ENCODE results near the gene MGAT4B. TPM values are rescaled to one million over a fixed set of nuclear protein-coding genes. Genes with fewer than 3 reads are reported as not detected.

MGAT4B gene
- 80.0 TPM for polyA plus RNA-seq (2013)

DNA sequence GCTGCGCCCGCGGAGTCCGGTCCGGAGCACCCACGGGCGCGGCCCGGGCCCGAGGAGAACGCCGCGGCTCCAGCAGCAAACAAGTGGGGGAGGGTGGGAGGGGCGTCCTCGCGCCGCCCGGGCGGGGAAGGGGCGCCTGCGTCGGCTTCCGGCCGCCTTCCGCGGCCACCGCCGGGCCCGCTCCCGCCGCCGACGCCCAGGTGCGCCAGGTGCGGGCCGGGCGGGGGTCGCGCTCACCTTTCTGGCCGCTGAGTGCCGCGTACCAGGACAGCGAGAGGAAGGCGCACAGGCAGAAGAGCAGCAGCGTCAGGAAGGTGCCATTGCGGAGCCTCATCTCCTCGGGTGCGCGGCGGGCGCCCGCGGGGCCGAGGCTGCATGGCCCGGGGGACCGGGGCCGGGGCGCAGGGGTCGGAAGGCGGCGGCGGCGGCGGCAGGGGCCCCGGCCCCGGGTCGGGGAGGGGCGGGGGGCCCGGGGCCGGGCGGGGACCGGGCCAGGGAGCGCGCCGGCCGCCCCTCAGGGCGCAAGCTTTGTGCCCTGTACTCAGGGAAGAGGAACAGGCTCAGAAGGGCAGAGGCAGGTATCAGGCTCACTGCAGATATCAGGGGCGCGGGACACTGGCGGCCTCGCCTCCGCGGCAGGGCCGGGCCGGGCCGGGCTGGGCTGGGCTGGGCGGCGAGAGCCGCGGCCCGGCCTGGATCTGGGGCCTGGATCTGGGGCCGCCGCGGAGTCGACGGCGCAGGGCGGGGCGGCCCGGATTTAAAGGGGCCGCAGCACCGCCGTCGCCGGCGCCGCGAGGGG, at the start of gene MGAT4B:
Gene MGAT4B (minus strand): TSS at position 617 of the 799 bp plus-strand sequence. CDS start 283 bp downstream, at position 334.
- H3K27ac ChIP-seq (ENCODE audit: insufficient read depth in 1 of 2, low read depth in 1 of 2, low read length in 2 of 2, poor library complexity in 1 of 2, severe bottlenecking in 2 of 2): peak within 1 kb of the TSS in 1 of 2 experiments; percentile 64
- H3K9me3 ChIP-seq (ENCODE audit: control extremely low read depth in 1 of 5, control insufficient read depth in 4 of 5, insufficient read depth in 2 of 5, low read depth in 1 of 5, low read length in 4 of 5): no peaks in the 10 kb centered on the region
- peak in 2 of 3 donors; percentile 74 to 82 for DNase-seq
- WGBS (ENCODE audit: insufficient coverage): 0% methylated on average over 47 of the region's 108 CpGs
- H3K4me1 ChIP-seq (ENCODE audit: control extremely low read depth in 1 of 4, control insufficient read depth in 4 of 4, insufficient read depth in 4 of 4, low read length in 3 of 4): peaks cover 4 to 49% (median 41%) of the 10 kb centered on the region in 4 experiments
- ChIA-PET POLR2A (interaction anchor here (0.6 to 9.1 kb wide), 4 partner anchors 13 to 36 kb away, joined by 3 to 131 read pairs (median 4); partner anchors contain the start of gene SQSTM1), CTCF (interaction anchor here (1.5 kb wide), 1 partner anchor 11 kb away, joined by 4 read pairs; no protein-coding TSS in a partner anchor)
- peaks cover 0 to 7% (median under 1%) of the 10 kb centered on the region in 4 experiments for H3K36me3 ChIP-seq (ENCODE audit: control insufficient read depth in 4 of 4, insufficient read depth in 4 of 4, low read length in 3 of 4)
- no peaks in the 10 kb centered on the region for H3K27me3 ChIP-seq (replicated peaks in 2 of 5; ENCODE audit: control insufficient read depth in 4 of 5, insufficient read depth in 5 of 5, low read length in 4 of 5)
- H3K4me3 ChIP-seq (ENCODE audit: control insufficient read depth in 1 of 7, extremely low read depth in 1 of 7, insufficient read depth in 4 of 7, low read depth in 2 of 7, low read length in 6 of 7): peak within 1 kb of the TSS; percentile 65 to 83 (median 75)

DNA sequence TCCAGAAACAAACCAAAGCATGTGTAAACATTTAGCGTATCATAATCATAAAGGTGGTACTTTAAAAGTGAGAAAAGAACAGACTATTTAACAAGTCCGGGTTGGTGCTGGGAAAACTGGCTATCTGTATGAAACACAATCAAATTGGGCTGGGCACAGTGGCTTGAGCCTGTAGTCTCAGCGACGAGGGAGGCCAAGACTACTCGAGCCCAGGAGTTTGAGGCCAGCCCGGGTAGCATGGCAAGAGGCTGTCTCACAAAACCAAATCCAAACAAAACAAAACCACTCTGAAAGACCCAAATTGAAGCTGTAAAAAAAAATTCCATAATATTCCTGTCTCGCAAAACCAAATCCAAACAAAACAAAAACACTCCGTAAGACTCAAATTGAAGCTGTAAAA, 47.7 kb upstream of the MGAT4B start:
- no peak overlapping the region for H3K27ac ChIP-seq (ENCODE audit: insufficient read depth in 1 of 2, low read depth in 1 of 2, low read length in 2 of 2, poor library complexity in 1 of 2, severe bottlenecking in 2 of 2)
- H3K27me3 ChIP-seq (replicated peaks in 2 of 5; ENCODE audit: control insufficient read depth in 4 of 5, insufficient read depth in 5 of 5, low read length in 4 of 5): no peaks in the 10 kb centered on the region
- no peaks in the 10 kb centered on the region for H3K9me3 ChIP-seq (ENCODE audit: control extremely low read depth in 1 of 5, control insufficient read depth in 4 of 5, insufficient read depth in 2 of 5, low read depth in 1 of 5, low read length in 4 of 5)
- ChIA-PET POLR2A (no interaction called here), CTCF (interaction anchor here (0.9 to 1.6 kb wide), 2 partner anchors 10 to 52 kb away, joined by 3 to 4 read pairs; no protein-coding TSS in a partner anchor)
- peaks cover 15 to 33% (median 31%) of the 10 kb centered on the region in 4 experiments for H3K36me3 ChIP-seq (ENCODE audit: control insufficient read depth in 4 of 4, insufficient read depth in 4 of 4, low read length in 3 of 4)
- H3K4me1 ChIP-seq (ENCODE audit: control extremely low read depth in 1 of 4, control insufficient read depth in 4 of 4, insufficient read depth in 4 of 4, low read length in 3 of 4): peaks cover 3 to 14% (median 7%) of the 10 kb centered on the region in 4 experiments
- no peak overlapping the region for H3K4me3 ChIP-seq (ENCODE audit: control insufficient read depth in 1 of 7, extremely low read depth in 1 of 7, insufficient read depth in 4 of 7, low read depth in 2 of 7, low read length in 6 of 7)
- DNase-seq: no peak
- 100% methylated on average over 6 of the region's 8 CpGs for WGBS (ENCODE audit: insufficient coverage)

DNA sequence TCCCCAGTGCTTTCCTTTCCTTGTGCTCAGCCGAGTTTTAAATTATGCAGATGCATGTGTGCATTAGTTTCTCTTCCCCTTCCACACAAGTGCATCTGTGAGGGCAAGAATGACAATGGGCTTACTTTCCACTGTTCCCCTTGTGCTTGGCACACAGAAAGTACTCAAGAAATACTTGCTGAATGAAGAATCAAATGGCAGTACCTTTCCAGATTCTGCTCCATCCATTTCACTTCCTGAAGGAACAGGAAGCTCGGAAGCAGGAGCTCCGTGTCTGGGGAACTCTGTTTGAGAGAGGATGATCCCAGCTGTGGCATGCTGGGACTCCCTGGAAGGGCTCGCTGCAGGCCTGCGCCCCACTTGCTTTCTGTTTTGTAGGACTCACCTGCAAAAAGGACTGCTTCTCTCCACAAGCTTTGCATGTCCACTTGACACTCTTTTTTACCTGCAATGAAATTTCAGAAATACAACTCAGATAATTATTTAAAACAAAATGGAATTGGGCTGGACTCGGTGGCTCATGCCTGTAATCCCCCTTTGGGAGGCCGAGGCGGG, 46.4 kb upstream of the MGAT4B start:
- peaks cover 0 to 6% (median 4%) of the 10 kb centered on the region in 4 experiments for H3K4me1 ChIP-seq (ENCODE audit: control extremely low read depth in 1 of 4, control insufficient read depth in 4 of 4, insufficient read depth in 4 of 4, low read length in 3 of 4)
- no peak for DNase-seq
- H3K4me3 ChIP-seq (ENCODE audit: control insufficient read depth in 1 of 7, extremely low read depth in 1 of 7, insufficient read depth in 4 of 7, low read depth in 2 of 7, low read length in 6 of 7): no peak overlapping the region
- WGBS (ENCODE audit: insufficient coverage): 88% methylated on average over 4 of the region's 8 CpGs
- CTCF ChIA-PET: interaction anchor here (1.0 to 1.6 kb wide), 2 partner anchors 9 to 20 kb away, joined by 3 to 4 read pairs; no protein-coding TSS in a partner anchor
- no peaks in the 10 kb centered on the region for H3K9me3 ChIP-seq (ENCODE audit: control extremely low read depth in 1 of 5, control insufficient read depth in 4 of 5, insufficient read depth in 2 of 5, low read depth in 1 of 5, low read length in 4 of 5)
- H3K36me3 ChIP-seq (ENCODE audit: control insufficient read depth in 4 of 4, insufficient read depth in 4 of 4, low read length in 3 of 4): peaks cover 15 to 40% (median 39%) of the 10 kb centered on the region in 4 experiments
- H3K27me3 ChIP-seq (replicated peaks in 2 of 5; ENCODE audit: control insufficient read depth in 4 of 5, insufficient read depth in 5 of 5, low read length in 4 of 5): no peaks in the 10 kb centered on the region
- POLR2A ChIA-PET: no interaction called here
- no peak overlapping the region for H3K27ac ChIP-seq (ENCODE audit: insufficient read depth in 1 of 2, low read depth in 1 of 2, low read length in 2 of 2, poor library complexity in 1 of 2, severe bottlenecking in 2 of 2)

DNA sequence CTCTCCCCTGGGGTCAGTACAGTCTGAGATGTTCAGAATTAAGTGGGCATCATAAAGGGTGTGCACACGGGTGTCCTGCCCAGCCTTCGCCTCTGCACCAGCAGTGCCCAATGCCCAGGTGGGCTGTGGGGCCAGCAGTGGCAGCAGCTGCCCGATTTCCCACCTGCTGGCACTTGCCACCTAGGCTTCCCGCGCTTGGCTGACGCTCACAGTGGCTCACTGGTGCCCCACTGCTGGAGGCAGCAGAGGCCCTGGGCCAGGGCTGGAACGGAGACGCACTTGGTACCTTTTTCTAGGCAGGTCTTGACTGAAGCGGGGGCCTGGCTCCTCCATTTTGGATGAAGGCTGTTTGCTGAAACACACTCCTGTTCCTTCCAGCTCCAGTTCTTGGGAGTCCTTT, 35.0 kb upstream of the MGAT4B start:
- POLR2A ChIA-PET: interaction anchor here (0.6 kb wide), 1 partner anchor 80 kb away, joined by 4 read pairs; no protein-coding TSS in a partner anchor

DNA sequence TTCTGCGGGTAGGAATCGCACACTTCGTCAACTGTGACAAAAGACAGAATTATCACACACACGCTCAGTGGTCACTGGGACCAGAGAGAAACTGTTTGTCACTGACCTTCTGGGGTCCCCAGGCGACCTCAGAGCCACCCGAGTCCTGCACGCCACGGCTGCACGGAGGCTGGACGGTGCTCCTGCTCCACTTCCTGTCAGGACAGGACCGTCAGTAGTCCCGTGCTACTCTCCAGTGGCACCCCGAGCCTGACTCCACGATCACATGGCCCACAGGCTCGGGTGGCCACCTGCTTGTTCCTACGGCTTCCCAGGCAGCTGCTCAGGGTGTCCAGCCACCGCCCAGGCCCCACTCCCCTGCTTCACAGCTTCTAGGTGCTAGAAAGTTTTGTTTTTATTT, 34.1 kb upstream of the MGAT4B start:
- H3K27me3 ChIP-seq (replicated peaks in 2 of 5; ENCODE audit: control insufficient read depth in 4 of 5, insufficient read depth in 5 of 5, low read length in 4 of 5): no peaks in the 10 kb centered on the region
- WGBS (ENCODE audit: insufficient coverage): 97% methylated on average over 16 of the region's 17 CpGs
- no peak for DNase-seq
- H3K9me3 ChIP-seq (ENCODE audit: control extremely low read depth in 1 of 5, control insufficient read depth in 4 of 5, insufficient read depth in 2 of 5, low read depth in 1 of 5, low read length in 4 of 5): peaks cover 0 to 6% (median 4%) of the 10 kb centered on the region in 5 experiments
- no peak overlapping the region for H3K4me3 ChIP-seq (ENCODE audit: control insufficient read depth in 1 of 7, extremely low read depth in 1 of 7, insufficient read depth in 4 of 7, low read depth in 2 of 7, low read length in 6 of 7)
- CTCF ChIA-PET: interaction anchor here (1.3 kb wide), 1 partner anchor 39 kb away, joined by 7 read pairs; no protein-coding TSS in a partner anchor
- peaks cover 13 to 74% (median 43%) of the 10 kb centered on the region in 4 experiments for H3K36me3 ChIP-seq (ENCODE audit: control insufficient read depth in 4 of 4, insufficient read depth in 4 of 4, low read length in 3 of 4)
- peaks cover 0 to 2% (median 0%) of the 10 kb centered on the region in 4 experiments for H3K4me1 ChIP-seq (ENCODE audit: control extremely low read depth in 1 of 4, control insufficient read depth in 4 of 4, insufficient read depth in 4 of 4, low read length in 3 of 4)
- H3K27ac ChIP-seq (ENCODE audit: insufficient read depth in 1 of 2, low read depth in 1 of 2, low read length in 2 of 2, poor library complexity in 1 of 2, severe bottlenecking in 2 of 2): no peak overlapping the region
- POLR2A ChIA-PET: no interaction called here

More for the DNA sequence above, 35.0 kb upstream of the MGAT4B start:
- CTCF ChIA-PET: interaction anchor here (1.3 kb wide), 1 partner anchor 40 kb away, joined by 7 read pairs; no protein-coding TSS in a partner anchor
- H3K27ac ChIP-seq (ENCODE audit: insufficient read depth in 1 of 2, low read depth in 1 of 2, low read length in 2 of 2, poor library complexity in 1 of 2, severe bottlenecking in 2 of 2): no peak overlapping the region
- no peaks in the 10 kb centered on the region for H3K27me3 ChIP-seq (replicated peaks in 2 of 5; ENCODE audit: control insufficient read depth in 4 of 5, insufficient read depth in 5 of 5, low read length in 4 of 5)
- peaks cover 13 to 74% (median 41%) of the 10 kb centered on the region in 4 experiments for H3K36me3 ChIP-seq (ENCODE audit: control insufficient read depth in 4 of 4, insufficient read depth in 4 of 4, low read length in 3 of 4)
- DNase-seq: no peak
- peaks cover 0 to 8% (median 7%) of the 10 kb centered on the region in 5 experiments for H3K9me3 ChIP-seq (ENCODE audit: control extremely low read depth in 1 of 5, control insufficient read depth in 4 of 5, insufficient read depth in 2 of 5, low read depth in 1 of 5, low read length in 4 of 5)
- no peak overlapping the region for H3K4me3 ChIP-seq (ENCODE audit: control insufficient read depth in 1 of 7, extremely low read depth in 1 of 7, insufficient read depth in 4 of 7, low read depth in 2 of 7, low read length in 6 of 7)
- H3K4me1 ChIP-seq (ENCODE audit: control extremely low read depth in 1 of 4, control insufficient read depth in 4 of 4, insufficient read depth in 4 of 4, low read length in 3 of 4): no peaks in the 10 kb centered on the region
- WGBS (ENCODE audit: insufficient coverage): 99% methylated on average over 7 of the region's 9 CpGs

DNA sequence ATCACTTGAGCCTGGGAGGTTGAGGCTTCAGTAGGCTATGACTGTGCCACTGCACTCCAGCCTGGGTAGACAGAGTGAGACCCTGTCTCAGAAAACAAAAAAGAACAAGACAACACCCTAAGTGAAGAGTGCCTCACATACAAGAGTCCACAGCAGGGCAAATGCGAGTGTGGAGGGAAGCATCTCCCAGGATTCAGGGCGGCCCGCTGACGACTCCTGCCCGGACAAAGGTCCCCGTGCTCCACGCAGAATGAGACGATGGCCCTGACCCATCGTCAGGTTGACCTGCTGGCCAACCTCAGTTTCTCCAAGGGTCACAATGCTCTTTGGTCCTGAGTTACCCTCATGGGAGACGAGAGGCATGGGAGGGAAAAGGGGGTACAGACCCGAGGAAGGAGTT, 33.7 kb upstream of the MGAT4B start:
- Histone ChIP-seq H3K27ac (ENCODE audit: insufficient read depth in 1 of 2, low read depth in 1 of 2, low read length in 2 of 2, poor library complexity in 1 of 2, severe bottlenecking in 2 of 2) (no peak overlapping the region), H3K4me3 (ENCODE audit: control insufficient read depth in 1 of 7, extremely low read depth in 1 of 7, insufficient read depth in 4 of 7, low read depth in 2 of 7, low read length in 6 of 7) (no peak overlapping the region), H3K36me3 (ENCODE audit: control insufficient read depth in 4 of 4, insufficient read depth in 4 of 4, low read length in 3 of 4) (peaks cover 13 to 74% (median 40%) of the 10 kb centered on the region in 4 experiments), H3K4me1 (ENCODE audit: control extremely low read depth in 1 of 4, control insufficient read depth in 4 of 4, insufficient read depth in 4 of 4, low read length in 3 of 4) (peaks cover 0 to 2% (median 0%) of the 10 kb centered on the region in 4 experiments), H3K27me3 (replicated peaks in 2 of 5; ENCODE audit: control insufficient read depth in 4 of 5, insufficient read depth in 5 of 5, low read length in 4 of 5) (no peaks in the 10 kb centered on the region), H3K9me3 (ENCODE audit: control extremely low read depth in 1 of 5, control insufficient read depth in 4 of 5, insufficient read depth in 2 of 5, low read depth in 1 of 5, low read length in 4 of 5) (peaks cover 0 to 5% (median 2%) of the 10 kb centered on the region in 5 experiments)
- DNase-seq: no peak
- ChIA-PET CTCF (interaction anchor here (0.8 kb wide), 1 partner anchor 9 kb away, joined by 3 read pairs; no protein-coding TSS in a partner anchor), POLR2A (no interaction called here)
- 98% methylated on average over 11 of the region's 11 CpGs for WGBS (ENCODE audit: insufficient coverage)
